GM12801 (cell line): ENCODE data around the gene CEP112.

ENCODE experiments used
- TF ChIP-seq, protein P1 (sequence below): IDR thresholded peaks from one replicate; pipeline ENCODE4 v1.5.1; 2011; ENCODE audit warnings: control low read depth; ENCODE audit not compliant: insufficient read length; ENCODE audit errors: extremely low read depth

The CEP112 gene

DNA sequence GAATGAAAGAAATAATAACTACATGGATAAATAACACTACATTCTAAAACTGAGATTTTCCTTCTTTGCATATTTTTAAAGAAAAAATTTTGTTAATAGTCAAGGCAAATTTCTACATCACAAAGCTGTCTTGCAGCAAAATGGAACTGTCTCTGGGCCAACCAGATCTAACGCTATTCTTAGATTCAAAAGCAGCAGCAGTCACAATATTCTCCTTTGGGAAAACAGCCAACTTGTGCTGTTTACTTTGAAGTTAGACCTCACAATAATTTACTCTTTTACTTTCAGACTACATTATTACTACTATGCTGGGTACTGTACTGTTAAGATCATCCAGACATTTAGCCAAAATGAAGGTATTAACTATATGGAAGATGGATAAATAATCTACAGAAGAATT lies 189.1 kb downstream of the CEP112 start:
- TF ChIP-seq, protein P1, sequence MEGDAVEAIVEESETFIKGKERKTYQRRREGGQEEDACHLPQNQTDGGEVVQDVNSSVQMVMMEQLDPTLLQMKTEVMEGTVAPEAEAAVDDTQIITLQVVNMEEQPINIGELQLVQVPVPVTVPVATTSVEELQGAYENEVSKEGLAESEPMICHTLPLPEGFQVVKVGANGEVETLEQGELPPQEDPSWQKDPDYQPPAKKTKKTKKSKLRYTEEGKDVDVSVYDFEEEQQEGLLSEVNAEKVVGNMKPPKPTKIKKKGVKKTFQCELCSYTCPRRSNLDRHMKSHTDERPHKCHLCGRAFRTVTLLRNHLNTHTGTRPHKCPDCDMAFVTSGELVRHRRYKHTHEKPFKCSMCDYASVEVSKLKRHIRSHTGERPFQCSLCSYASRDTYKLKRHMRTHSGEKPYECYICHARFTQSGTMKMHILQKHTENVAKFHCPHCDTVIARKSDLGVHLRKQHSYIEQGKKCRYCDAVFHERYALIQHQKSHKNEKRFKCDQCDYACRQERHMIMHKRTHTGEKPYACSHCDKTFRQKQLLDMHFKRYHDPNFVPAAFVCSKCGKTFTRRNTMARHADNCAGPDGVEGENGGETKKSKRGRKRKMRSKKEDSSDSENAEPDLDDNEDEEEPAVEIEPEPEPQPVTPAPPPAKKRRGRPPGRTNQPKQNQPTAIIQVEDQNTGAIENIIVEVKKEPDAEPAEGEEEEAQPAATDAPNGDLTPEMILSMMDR, result no peak

DNA sequence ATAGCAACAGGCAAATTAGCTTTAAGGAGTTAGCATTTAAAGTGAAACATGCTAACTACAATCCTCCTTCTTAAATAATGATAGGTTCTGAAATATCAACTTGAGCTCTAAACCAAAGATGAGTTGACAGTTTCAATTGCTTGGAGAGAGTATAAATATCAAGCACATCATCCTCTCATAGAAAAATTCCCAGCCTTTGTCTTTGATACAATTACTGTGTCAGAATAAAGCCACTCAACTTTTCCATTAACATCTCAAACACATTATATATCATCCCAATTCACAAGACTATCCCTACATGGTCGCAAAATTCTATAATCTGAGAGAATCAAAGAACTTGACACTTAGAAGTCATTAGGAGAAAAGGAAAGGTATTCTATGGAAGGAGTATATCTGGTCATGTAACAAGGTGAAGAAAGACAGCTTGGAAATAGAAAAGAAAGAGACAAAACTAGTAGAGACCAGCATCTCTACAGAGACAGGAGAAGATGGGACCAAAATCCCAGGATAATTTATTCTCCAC lies 189.8 kb downstream of the CEP112 start:
- TF ChIP-seq, protein P1, result no peak

DNA sequence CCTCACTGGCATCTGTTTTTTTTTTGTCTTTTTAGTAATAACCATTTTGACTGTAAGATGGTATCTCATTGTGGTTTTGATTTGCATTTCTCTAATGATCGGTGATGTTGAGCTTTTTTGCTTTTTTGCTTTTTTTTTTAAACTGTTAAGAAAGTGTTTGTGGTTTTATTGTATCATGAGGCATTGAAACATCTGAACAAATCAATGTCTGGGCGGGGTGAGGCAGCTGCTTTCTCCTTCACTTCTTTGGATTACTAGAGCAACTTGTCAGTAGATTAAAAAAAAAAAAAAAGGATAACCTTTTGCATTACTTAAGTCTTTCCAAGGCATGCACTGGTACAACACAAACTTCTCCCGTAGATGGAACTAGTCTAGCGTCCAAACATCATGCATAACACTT lies 191.7 kb downstream of the CEP112 start:
- TF ChIP-seq, protein P1, result no peak

DNA sequence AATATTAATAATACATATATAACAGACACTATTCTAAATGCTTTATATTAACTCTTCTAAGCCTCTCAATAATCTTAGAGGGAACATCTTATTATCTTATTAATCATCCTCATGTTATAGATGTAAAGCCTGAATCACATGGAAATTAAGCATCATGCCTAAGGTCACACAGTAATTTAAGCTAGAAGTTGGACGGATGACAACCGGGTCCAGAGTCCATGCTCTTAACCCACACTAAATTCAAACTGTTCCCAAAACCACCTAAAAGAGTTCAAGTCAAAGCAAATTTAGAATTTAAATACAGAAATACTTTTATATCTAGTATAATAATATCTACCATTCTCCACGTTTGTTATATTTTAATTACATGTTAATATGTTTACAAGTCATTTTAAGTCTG lies 193.3 kb downstream of the CEP112 start:
- TF ChIP-seq, protein P1, result no peak

DNA sequence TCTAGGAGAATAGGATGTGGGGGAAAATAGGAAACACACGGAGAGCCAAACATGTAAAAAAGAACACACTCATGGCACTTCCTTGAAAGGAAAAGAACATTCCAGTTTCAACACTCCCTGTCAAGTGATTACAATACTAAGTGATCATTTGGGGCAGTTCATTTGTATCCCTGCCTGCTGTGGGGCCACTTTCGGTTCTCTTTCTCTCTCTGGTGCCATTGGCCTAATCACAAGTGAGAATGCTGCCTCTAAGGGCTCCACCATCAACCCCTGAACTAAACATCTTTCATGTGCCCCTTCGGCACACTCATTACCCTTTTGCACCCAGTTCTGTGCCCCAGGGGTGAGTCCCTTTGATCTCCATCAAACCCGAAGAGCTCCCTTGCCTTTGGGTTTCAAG lies 197.3 kb downstream of the CEP112 start:
- TF ChIP-seq, protein P1, result no peak

DNA sequence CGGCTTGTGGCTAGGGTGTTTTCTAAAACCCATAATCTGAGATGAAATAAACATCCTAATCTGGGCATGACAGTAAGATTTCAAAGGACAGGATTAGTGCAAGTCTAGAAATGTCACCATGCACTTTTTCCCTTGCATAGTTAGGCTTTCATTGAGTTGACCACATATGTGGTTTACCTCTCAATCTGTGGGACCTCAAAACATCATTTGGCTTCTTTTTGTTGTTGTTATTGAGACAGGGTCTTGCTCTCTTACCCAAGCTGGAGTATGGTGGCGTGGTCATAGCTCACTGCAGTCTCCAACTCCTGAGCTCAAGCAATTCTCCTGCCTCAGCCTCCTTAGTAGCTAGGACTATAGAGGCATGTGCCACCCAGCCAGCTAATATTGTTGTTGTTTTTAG lies 197.8 kb downstream of the CEP112 start:
- TF ChIP-seq, protein P1, result no peak

DNA sequence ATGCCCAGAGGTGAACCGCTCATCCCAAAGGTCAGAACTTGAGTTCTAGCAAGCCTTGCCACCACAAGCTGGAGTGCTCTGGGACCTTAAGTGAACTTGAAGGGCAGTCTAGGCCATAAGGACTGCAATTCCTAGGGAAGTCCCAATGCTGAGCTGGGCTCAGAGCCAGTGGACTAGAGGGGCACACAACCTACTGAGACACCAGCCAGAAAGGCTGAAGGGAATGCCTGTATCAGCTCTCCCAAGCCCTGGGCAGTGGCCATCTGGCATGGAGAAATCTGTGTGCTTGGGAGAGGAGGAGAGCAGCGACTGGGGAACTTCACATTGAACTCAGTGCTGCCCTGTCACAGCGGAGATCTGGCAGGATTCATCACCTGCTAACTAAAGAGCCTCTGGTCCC lies 201.3 kb downstream of the CEP112 start:
- TF ChIP-seq, protein P1, result no peak

DNA sequence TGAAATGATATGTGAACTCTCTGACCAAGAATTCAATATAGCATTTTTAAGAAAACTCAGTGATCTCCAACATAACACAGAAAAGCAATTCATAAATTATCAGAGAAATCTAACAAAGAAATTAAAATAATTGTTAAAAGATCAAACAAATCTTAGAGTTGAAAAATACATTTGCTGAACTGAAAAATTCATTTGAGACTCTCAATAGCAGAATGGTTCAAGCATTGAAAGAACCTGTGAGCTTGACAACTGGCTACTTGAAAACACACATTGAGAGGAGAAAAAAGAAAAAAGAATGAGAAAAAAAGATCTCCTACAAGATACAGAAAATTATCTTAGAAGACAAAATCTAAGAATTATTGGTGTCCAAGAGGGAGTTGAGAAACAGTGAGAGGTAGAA lies 203.5 kb downstream of the CEP112 start:
- TF ChIP-seq, protein P1, result no peak
